ENCODE results near the gene CD209. TPM values are rescaled to one million over a fixed set of nuclear protein-coding genes. Genes with fewer than 3 reads are reported as not detected.
"Not testable (repeated sequence)": the region's sequence is repeated elsewhere in the genome, so short reads cannot be mapped to it uniquely, and the experiment has no call there.

CD209 gene
- polyA plus RNA-seq, 1 donor from 2014 or later, result not detected

- H3K27ac ChIP-seq (ENCODE audit: low read length); H2AFZ ChIP-seq (ENCODE audit: low read depth, low read length); H3K4me2 ChIP-seq (ENCODE audit: low read length); H3K9ac ChIP-seq (ENCODE audit: low read length); H3K9me2 ChIP-seq (ENCODE audit: insufficient read depth, low read length); H3K27me3 ChIP-seq (ENCODE audit: insufficient read depth, low read depth, low read length); H3K4me3 ChIP-seq (ENCODE audit: low read length); H4K20me1 ChIP-seq (ENCODE audit: insufficient read depth); H3K79me2 ChIP-seq (replicated peaks; ENCODE audit: insufficient read depth, low read length); H3F3A ChIP-seq (ENCODE audit: insufficient read depth, low read length, poor library complexity, severe bottlenecking); H3K36me3 ChIP-seq (ENCODE audit: insufficient read depth, low read length); H3K9me3 ChIP-seq (ENCODE audit: low read length): not testable (repeated sequence)
Observed at GRCh38 chr19:7746306-7746705, 1.0 kb downstream of the CD209 start.

GRCh38 chr19:7744871-7745650 is 2.3 kb downstream of the CD209 start:
- H2AFZ ChIP-seq (ENCODE audit: low read depth, low read length), result no peak overlapping the region
- H3K36me3 ChIP-seq (ENCODE audit: insufficient read depth, low read length), result no peaks in the 10 kb centered on the region
- H3K79me2 ChIP-seq (replicated peaks; ENCODE audit: insufficient read depth, low read length), result no peaks in the 10 kb centered on the region
- TF ChIP-seq RAD21 (conservative IDR thresholded peaks at IDR 0.05) (no peak), SMC3 (conservative IDR thresholded peaks at IDR 0.05; ENCODE audit: poor library complexity) (no peak), EZH2 (IDR thresholded peaks at IDR 0.05; ENCODE audit: borderline replicate concordance, insufficient read depth, low read length, poor library complexity, severe bottlenecking) (no peak), POLR2AphosphoS5 (IDR thresholded peaks at IDR 0.05) (no peak)
- TF ChIP-seq, protein P1, sequence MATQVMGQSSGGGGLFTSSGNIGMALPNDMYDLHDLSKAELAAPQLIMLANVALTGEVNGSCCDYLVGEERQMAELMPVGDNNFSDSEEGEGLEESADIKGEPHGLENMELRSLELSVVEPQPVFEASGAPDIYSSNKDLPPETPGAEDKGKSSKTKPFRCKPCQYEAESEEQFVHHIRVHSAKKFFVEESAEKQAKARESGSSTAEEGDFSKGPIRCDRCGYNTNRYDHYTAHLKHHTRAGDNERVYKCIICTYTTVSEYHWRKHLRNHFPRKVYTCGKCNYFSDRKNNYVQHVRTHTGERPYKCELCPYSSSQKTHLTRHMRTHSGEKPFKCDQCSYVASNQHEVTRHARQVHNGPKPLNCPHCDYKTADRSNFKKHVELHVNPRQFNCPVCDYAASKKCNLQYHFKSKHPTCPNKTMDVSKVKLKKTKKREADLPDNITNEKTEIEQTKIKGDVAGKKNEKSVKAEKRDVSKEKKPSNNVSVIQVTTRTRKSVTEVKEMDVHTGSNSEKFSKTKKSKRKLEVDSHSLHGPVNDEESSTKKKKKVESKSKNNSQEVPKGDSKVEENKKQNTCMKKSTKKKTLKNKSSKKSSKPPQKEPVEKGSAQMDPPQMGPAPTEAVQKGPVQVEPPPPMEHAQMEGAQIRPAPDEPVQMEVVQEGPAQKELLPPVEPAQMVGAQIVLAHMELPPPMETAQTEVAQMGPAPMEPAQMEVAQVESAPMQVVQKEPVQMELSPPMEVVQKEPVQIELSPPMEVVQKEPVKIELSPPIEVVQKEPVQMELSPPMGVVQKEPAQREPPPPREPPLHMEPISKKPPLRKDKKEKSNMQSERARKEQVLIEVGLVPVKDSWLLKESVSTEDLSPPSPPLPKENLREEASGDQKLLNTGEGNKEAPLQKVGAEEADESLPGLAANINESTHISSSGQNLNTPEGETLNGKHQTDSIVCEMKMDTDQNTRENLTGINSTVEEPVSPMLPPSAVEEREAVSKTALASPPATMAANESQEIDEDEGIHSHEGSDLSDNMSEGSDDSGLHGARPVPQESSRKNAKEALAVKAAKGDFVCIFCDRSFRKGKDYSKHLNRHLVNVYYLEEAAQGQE (IDR thresholded peaks at IDR 0.05; ENCODE audit: borderline replicate concordance), result no peak
- TF ChIP-seq, protein P2, sequence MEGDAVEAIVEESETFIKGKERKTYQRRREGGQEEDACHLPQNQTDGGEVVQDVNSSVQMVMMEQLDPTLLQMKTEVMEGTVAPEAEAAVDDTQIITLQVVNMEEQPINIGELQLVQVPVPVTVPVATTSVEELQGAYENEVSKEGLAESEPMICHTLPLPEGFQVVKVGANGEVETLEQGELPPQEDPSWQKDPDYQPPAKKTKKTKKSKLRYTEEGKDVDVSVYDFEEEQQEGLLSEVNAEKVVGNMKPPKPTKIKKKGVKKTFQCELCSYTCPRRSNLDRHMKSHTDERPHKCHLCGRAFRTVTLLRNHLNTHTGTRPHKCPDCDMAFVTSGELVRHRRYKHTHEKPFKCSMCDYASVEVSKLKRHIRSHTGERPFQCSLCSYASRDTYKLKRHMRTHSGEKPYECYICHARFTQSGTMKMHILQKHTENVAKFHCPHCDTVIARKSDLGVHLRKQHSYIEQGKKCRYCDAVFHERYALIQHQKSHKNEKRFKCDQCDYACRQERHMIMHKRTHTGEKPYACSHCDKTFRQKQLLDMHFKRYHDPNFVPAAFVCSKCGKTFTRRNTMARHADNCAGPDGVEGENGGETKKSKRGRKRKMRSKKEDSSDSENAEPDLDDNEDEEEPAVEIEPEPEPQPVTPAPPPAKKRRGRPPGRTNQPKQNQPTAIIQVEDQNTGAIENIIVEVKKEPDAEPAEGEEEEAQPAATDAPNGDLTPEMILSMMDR (IDR thresholded peaks at IDR 0.05; ENCODE audit: poor library complexity, severe bottlenecking), result no peak
- no peaks in the 10 kb centered on the region for H3F3A ChIP-seq (ENCODE audit: insufficient read depth, low read length, poor library complexity, severe bottlenecking)
- H3K4me3 ChIP-seq (ENCODE audit: low read length), result no peak overlapping the region
- H3K9ac ChIP-seq (ENCODE audit: low read length), result no peak overlapping the region
- no peaks in the 10 kb centered on the region for H3K9me2 ChIP-seq (ENCODE audit: insufficient read depth, low read length)
- H3K9me3 ChIP-seq (ENCODE audit: low read length), result no peaks in the 10 kb centered on the region
- no peaks in the 10 kb centered on the region for H4K20me1 ChIP-seq (ENCODE audit: insufficient read depth)
- H3K4me2 ChIP-seq (ENCODE audit: low read length), result no peak overlapping the region
- no peak overlapping the region for H3K27ac ChIP-seq (ENCODE audit: low read length)
- H3K27me3 ChIP-seq (ENCODE audit: insufficient read depth, low read depth, low read length), result no peaks in the 10 kb centered on the region

DNA sequence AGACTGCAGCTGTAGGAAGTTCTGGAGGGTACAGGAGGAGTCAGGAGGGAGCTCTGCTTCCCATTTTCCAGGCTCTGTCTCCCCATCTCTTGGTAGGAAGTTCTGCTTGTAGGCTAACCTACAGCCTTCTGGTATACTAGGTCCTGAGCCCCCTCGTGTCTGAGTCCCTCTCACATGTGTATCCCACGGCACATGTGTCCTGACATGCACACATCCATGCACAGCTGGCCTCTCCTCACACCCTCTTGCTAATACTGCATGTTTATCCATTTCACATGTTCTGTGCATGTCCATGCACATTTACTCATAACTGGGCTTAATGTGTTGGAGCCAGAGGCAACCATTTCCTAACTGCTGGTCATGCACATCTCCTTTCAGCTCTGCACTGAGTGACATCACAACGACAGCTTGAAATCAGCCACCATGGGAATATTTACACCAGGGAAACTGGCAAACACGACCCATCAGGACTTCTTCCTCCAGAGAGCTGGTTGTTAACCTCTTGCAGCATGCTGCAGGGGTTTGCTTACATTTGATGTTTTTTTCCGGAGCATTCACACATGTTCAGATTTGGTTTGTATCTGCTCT is 3.0 kb downstream of the CD209 start:
- Histone ChIP-seq H3K4me2 (ENCODE audit: low read length) (no peak overlapping the region), H4K20me1 (ENCODE audit: insufficient read depth) (no peaks in the 10 kb centered on the region), H3K79me2 (replicated peaks; ENCODE audit: insufficient read depth, low read length) (no peaks in the 10 kb centered on the region), H3K27me3 (ENCODE audit: insufficient read depth, low read depth, low read length) (no peaks in the 10 kb centered on the region), H3K9me2 (ENCODE audit: insufficient read depth, low read length) (no peaks in the 10 kb centered on the region), H3K9me3 (ENCODE audit: low read length) (no peaks in the 10 kb centered on the region), H3K36me3 (ENCODE audit: insufficient read depth, low read length) (no peaks in the 10 kb centered on the region), H3K27ac (ENCODE audit: low read length) (no peak overlapping the region), H3F3A (ENCODE audit: insufficient read depth, low read length, poor library complexity, severe bottlenecking) (no peaks in the 10 kb centered on the region), H3K4me3 (ENCODE audit: low read length) (no peak overlapping the region), H3K9ac (ENCODE audit: low read length) (no peak overlapping the region), H2AFZ (ENCODE audit: low read depth, low read length) (no peak overlapping the region)
- TF ChIP-seq MXI1 (conservative IDR thresholded peaks at IDR 0.05; ENCODE audit: poor library complexity, severe bottlenecking) (no peak), RAD21 (conservative IDR thresholded peaks at IDR 0.05) (no peak), EZH2 (IDR thresholded peaks at IDR 0.05; ENCODE audit: borderline replicate concordance, insufficient read depth, low read length, poor library complexity, severe bottlenecking) (no peak), POLR2AphosphoS5 (IDR thresholded peaks at IDR 0.05) (no peak), TAF1 (IDR thresholded peaks at IDR 0.05; ENCODE audit: low read depth) (no peak), EP300 (conservative IDR thresholded peaks at IDR 0.05; ENCODE audit: poor library complexity, severe bottlenecking) (no peak), SMC3 (conservative IDR thresholded peaks at IDR 0.05; ENCODE audit: poor library complexity) (no peak)
- TF ChIP-seq, protein P1 (IDR thresholded peaks at IDR 0.05; ENCODE audit: borderline replicate concordance), result no peak
- TF ChIP-seq, protein P2 (IDR thresholded peaks at IDR 0.05; ENCODE audit: poor library complexity, severe bottlenecking), result no peak
